Measurements from ENCODE around the gene RAD54L2.

DNA sequence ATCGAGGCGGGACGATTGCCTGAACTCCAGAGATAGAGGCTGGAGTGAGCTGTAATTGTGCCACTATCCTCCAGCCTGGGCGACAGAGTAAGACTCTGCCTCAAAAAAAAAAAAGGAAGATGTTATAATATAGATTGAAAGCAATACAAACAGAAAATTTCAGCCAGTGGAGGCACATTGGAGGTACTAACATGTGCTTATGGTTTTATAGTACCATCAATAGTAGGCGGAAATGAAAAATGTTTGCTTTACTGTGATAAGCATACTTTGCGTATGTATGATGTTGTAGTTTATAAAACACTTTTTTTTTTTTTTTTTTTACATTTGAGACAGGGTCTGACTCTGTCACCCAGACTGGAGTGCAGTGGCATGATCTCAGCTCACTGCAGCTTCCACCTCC is 8.8 kb downstream of the RAD54L2 start:
- TF ChIP-seq, protein P1, sequence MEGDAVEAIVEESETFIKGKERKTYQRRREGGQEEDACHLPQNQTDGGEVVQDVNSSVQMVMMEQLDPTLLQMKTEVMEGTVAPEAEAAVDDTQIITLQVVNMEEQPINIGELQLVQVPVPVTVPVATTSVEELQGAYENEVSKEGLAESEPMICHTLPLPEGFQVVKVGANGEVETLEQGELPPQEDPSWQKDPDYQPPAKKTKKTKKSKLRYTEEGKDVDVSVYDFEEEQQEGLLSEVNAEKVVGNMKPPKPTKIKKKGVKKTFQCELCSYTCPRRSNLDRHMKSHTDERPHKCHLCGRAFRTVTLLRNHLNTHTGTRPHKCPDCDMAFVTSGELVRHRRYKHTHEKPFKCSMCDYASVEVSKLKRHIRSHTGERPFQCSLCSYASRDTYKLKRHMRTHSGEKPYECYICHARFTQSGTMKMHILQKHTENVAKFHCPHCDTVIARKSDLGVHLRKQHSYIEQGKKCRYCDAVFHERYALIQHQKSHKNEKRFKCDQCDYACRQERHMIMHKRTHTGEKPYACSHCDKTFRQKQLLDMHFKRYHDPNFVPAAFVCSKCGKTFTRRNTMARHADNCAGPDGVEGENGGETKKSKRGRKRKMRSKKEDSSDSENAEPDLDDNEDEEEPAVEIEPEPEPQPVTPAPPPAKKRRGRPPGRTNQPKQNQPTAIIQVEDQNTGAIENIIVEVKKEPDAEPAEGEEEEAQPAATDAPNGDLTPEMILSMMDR (IDR thresholded peaks at IDR 0.05): no peak
- TF ChIP-seq POLR2A (IDR thresholded peaks at IDR 0.05): no peak

All from heart left ventricle (tissue), 13 donors.